GM18519 (cell line): ENCODE data around the gene OR8G1.
"Not testable (repeated sequence)": the region's sequence is repeated elsewhere in the genome, so short reads cannot be mapped to it uniquely, and the experiment has no call there.

ENCODE experiments used
- ATAC-seq: cut with Tn5 transposase; IDR thresholded peaks from one replicate; pipeline ENCODE4 v1.9.1; 2021; ENCODE audit warnings: mild to moderate bottlenecking, moderate library complexity; ENCODE audit not compliant: unreplicated experiment, low FRiP score

The OR8G1 gene, protein sequence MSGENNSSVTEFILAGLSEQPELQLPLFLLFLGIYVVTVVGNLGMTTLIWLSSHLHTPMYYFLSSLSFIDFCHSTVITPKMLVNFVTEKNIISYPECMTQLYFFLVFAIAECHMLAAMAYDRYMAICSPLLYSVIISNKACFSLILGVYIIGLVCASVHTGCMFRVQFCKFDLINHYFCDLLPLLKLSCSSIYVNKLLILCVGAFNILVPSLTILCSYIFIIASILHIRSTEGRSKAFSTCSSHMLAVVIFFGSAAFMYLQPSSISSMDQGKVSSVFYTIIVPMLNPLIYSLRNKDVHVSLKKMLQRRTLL

DNA sequence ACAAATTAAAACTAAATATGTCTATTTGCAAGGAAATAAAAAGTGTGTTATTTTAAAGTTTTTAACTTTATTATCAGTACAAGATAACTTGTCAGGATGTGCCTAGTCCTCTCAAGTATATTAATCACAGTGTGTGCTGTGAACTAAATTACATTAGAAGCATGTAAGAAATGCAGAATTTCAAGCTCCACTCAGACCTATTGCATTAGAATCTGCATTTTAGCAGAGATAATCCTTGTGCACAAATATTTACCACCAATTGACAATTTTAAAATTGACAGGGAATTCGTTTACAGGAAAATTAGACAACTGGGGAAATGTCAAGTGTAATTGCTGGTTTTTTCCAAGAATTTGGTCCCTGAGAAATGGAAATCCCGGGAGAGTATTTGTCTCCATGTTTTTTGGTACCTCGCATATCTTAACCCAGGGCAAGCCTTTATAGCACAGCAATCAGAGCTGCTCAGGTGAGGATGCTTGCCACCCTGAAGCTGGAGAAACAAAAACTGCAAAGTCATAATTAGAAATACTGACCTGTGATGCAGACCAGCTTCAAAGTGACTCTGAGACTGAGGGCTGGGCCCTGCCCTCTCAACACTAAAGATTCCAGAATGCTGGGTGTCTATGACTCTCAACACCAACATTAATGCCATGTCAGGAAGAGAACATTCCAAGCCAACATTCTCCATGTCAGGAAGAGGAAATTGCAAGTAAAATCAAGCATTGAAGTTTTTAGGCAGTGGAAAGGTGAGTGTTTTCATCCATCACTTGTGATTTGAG lies at the start of gene OR8G1:
OR8G1 (plus strand) TSS at position 475 of the 777 bp plus-strand sequence. CDS start 8,581 bp downstream, outside the sequence.
- no peak for ATAC-seq

DNA sequence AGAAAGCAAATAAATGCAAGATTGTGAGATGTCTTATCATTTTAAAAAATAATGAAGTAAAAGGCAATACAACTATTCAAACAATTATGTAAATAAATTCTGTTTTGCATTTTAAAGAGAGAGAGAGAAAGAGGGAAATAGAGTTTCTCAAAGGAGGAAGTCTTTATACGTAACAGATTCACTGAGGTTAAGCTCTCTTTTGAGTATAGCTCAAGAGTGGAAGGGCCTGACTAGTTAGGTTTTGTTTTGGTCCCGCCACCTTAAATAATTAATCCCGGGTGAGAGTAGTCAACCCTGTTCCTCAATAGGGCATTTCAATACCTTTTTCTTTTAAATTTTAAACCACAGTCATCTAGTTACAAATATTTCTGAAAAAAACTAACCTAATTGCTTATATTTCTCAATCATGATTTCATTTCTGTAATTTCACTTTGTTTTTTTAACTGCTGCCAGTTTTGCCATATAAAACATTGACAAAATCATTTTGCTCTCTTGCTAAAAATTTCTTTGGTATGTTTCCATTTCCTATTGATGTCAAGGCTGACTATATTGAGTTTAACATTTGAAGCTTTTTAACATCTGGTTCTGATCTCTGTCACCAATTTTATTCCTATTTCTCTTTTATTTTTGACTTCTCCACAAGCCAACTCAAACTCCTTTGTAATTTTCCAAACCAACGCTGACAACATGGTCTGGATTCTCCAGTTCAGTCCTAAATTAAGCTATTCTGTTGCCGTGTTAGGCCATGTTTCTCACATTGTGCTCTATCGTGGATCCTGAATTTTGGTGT lies 47.5 kb upstream of the OR8G1 start:
- ATAC-seq: no peak

DNA sequence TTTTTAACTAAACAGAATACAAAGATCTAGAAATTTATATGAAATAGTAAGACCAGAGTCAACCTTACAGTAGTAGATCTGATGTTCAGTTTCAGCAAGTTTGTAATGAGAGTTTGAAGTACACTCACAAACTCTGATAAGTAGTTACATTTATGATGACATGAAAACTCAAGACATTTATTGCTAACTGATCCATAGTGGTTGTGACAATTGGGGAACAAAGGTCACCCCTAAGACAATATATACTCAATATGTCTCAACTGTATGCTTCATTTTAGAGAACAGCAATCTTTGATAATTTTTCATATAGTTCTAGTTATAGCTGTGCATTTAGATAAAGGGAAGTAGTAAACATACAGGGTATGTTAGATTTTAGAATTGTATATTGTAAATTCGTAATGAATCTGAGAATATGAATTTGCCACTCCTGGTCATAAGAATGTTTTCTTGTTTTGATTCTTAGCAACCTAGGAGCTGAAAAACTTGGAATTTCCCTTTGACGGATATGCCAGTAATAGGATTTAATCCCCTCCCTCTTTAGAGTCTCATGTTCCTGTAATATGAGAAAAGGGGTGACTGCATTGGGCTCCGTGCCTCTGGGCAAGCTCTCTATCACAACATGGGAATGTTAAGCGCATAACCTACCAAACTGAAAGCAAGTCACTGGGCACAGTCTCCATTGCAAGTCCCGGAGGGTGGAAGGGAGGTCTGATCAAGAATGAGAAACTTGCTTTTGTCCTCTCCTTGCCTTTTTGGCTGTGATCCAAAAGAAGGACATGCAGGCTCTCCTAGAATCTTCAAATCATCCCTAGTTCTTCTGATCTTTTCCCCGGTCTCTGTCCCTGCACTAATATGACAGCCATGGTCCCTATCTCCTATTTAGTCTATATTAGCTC lies 46.4 kb upstream of the OR8G1 start:
- no peak for ATAC-seq

DNA sequence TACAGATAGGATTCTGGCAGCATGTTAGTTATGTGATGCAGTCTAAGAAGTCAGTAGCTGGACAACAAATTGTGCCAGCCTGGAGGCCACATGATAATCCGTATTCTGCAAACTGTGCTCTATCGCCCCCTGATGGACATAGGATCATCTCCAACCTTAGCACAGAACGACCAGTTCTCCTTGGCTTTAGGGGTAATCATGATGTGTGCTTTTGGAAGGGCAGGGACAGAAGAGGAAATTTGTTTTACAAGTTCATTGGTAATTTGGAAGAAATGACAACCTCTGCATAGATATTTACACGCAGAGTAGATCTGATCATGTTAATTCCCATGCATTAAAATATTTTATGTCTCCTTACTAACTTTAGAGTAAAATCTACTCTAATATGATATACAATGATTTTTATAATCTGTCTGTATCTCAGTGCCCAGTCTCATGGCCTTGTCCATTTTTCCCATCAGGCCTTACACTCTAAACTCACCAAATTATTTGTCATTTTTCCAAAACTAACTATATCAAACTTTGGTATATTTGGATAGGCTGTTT lies 45.6 kb upstream of the OR8G1 start:
- peak; percentile 82 for ATAC-seq

DNA sequence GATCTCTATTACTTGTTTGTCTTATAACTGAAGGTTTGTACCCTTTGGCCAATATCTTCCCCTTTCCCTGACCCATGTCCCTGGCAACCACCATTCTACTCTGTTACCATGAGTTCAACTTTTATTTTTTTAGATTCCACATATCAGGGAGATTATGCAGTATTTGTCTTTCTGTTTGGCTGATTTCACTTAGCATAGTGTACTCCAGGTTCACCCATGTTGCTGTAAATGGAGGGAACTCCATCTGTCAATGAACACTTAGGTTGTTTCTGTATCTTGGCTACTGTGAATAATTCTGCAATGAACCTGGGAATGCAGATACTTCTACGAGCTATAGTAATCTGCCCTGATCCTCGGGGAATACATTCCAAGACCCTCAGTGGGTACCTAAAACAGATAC lies 42.9 kb upstream of the OR8G1 start:
- no peak for ATAC-seq

DNA sequence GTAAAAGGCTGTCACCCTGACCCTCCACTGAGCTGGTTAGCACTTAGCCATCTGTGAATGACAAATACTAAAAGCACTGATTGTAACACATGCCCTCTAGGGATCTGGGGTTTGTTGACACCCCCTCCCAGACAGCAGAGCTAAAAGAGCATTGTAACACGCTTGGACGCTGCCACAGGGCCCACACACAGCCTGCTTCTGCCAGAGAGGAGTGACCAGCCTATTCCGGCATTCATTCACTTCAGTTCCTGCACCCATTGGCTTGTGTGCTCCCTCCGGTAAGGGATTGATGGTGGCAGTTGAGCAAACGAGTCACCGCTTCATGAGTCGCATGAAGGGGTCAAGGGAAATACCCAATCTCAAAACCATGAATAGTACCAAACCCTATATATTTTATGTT lies 42.0 kb upstream of the OR8G1 start:
- ATAC-seq: no peak

DNA sequence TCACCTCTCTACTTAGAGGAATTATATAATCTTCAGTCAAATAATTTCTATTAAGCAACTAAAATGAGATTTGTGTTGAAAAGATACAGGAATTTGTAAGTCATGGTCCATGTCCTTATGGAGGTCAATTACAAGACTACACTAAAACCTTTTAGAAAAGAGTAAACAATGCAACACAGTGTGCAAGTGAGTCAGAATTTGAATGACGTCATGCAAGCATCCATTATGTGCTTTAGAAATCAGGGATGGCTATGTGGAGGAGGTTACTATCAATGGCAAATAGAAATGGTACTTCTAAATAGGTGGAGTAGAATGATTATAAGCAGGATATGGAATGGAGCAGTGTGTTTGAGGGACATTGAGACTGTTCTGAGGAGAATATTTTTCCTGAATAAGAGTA lies 41.2 kb upstream of the OR8G1 start:
- no peak for ATAC-seq

DNA sequence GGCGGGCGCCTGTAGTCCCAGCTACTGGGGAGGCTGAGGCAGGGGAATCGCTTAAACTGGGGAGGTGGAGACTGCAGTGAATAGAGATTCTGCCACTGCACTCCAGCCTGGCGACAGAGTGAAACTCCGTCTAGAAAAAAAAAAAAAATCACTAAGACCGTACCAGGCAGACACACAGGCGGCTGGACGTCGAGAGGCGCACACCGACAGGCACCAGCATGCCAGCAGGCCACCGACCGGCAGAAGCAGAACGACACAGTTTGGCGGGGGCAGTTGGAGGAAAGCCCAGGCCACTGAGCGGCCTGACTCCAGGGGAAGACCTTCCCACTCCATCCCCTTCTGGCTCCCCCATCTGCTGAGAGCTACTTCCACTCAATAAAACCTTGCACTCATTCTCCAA lies 40.2 kb upstream of the OR8G1 start:
- ATAC-seq: no peak

DNA sequence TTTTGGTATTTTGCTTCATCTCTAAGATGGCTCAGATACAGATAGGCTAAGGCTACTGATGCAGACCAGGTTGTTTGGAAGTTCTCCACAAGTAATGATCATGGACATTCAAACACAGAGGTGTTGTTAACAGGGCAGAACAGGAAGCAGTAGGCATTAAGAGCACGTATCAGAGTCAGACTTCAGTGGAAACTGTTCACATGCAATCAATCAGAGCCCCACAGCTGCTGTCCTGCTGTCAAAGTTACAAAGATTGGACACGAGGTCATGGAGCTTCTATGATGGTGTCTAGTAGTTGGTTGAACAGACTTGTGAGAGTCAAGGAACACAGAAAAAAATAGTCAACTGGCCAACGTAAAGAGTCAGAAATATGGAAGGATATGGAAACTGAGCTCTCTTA lies 37.9 kb upstream of the OR8G1 start:
- ATAC-seq: no peak

DNA sequence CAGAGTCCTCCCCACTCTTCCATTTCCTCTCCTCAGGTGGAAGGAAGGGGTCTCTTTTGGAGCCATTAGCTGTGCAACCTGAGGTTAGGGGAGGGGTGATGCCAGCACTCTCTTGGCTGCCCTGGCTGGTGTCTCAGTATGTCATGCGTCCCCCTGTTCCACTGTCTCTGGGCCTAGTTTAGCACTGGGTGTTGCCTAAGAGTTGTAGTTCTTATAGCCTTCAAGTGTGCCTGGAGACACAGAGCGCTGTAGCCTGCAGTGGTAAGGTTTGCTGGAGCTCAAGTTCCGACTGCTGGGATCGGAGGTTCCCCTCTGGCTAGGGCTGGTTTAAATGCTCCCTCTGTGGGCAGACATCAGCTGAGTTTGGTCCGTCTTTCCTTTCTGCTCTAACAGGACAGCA lies 36.9 kb upstream of the OR8G1 start:
- ATAC-seq: no peak

DNA sequence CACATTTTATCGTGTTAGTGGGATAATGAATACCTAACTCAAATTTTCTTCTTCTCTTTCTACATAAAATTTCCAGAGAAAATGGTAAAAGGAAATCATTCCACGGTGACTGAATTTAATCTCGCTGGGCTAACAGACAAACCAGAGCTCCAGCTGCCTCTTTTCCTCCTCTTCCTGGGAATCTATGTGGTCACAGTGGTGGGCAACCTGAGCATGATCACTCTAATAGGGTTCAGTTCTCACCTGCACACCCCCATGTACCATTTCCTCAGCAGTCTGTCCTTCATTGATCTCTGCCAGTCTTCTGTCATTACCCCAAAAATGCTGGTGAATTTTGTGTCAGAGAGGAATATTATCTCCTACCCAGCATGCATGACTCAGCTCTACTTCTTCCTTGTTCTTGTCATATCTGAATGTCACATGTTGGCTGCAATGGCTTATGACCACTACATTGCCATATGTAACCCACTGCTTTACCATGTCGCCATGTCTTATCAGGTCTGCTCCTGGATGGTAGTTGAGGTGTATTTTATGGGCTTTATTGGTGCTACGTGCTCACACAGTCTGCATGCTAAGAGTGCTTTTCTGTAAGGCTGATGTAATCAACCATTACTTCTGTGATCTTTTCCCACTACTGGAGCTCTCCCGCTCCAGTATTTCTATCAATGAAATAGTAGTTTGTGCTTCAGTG lies 33.6 kb upstream of the OR8G1 start:
- ATAC-seq: no peak

DNA sequence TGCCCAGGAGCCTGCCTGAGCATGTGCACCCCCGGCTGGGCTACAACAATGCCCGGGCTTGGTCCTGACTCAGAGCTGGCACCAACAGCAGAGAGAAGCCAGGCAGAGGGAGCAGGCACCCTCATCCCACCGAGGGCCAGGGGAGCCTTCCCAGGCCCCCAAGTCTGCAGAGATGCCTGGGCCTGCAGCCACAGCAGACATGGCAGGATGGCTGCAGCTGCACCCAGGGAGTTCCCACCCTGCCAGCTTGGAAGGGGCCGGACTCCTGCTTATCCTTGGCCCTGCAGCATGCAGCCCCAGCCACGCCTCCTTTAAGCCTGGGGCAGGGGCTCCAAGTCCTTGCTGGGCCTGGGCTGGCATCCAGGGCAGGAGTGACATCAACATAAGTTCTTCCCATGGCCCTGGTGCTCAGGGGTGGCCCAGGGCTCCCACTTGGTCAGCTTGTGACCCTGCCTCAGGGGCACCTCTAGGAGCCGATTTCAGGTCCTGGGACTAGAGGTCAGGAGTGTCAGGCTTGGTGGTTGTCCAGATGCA lies 31.0 kb upstream of the OR8G1 start:
- ATAC-seq: no peak

DNA sequence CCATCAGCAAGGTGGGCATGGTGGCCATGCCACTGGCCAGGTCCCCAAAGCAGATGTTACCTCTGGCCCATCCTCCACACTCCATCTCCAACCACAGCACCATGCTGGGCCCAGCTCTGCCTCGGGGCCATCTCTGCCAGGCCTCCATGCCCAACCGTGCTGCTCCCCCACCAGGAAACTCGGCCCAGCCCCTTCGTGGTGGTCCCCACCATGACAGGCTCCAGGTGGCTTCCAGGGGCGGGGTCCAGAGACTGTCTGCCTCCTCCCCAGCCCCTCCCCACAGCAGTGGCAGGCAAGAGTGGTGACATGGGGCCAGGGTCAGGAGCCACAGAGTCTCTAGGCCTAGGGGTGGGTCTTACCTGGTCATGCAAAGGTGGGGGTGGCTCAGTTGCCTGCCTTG lies 30.5 kb upstream of the OR8G1 start:
- ATAC-seq: no peak

DNA sequence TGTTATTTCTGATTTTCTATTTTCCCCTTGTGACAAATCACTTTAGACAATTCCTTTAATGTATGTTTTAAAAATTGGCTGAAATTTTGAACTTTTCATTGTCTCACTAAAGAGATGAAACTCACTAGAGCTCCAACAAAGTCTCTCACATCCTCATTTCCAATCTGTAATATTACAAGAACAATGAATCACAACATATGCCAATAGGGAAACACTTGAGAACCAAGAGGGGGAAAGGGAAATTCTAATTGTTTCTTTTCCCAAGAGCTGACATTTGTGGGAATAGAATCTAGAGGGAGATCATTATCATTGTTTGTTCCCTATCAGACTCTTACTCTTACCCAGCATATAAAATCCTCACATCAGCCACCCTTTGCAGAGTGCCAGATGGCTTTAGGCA lies 29.6 kb upstream of the OR8G1 start:
- no peak for ATAC-seq

DNA sequence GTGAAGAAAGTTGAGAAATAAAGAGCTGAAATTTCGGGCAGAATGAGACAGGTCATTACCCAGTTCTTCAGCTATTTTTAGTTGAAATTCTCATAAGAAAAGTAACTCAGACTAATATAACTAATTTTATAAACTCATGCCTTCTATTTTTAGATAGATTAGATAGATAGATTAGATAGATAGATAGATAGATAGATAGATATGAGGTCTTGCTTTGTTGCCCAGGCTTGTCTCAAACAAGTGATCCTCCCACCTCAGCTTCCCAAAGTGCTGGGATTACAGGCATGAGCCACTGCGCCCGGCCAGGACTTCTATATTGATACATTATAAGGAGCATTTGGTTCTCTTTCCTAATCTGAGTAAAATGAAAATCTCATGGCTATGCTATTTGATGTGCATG lies 26.9 kb upstream of the OR8G1 start:
- ATAC-seq: no peak

DNA sequence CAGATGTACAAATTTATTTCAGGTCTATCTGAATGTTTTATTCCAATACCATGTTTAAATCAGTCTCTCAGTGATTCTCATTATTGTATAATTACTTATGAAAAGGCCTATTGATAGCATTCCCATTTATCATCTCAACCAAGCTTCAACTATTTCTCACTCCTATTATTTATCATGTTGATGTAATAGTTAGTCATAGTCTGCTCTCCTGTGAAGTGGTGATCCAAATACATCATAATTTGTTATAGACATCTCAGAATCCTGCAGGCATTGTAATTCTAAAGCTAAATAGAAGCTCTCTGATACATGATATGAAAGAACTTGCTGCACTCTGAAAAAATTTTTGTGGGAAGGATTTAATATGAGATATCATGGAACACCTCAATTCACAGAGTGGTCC lies 21.8 kb upstream of the OR8G1 start:
- no peak for ATAC-seq

DNA sequence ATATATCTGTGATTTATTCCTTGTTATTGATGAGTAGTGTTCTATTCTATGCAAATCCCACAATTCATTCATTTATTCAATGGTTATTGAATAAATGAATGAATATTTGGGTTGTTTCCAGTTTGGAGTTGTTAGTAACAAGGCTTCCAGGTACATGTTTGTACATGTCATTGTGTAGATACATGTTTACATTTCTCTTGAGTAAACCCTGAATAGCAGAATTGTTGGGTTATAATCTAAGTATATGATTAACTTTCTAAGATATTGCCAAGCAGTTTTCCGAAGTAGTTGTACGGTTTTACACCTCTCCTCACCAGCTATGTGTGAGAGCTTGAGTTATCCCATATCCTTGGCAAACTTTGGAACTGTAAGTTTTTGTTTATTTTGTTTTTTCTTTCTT lies 18.5 kb upstream of the OR8G1 start:
- no peak for ATAC-seq

DNA sequence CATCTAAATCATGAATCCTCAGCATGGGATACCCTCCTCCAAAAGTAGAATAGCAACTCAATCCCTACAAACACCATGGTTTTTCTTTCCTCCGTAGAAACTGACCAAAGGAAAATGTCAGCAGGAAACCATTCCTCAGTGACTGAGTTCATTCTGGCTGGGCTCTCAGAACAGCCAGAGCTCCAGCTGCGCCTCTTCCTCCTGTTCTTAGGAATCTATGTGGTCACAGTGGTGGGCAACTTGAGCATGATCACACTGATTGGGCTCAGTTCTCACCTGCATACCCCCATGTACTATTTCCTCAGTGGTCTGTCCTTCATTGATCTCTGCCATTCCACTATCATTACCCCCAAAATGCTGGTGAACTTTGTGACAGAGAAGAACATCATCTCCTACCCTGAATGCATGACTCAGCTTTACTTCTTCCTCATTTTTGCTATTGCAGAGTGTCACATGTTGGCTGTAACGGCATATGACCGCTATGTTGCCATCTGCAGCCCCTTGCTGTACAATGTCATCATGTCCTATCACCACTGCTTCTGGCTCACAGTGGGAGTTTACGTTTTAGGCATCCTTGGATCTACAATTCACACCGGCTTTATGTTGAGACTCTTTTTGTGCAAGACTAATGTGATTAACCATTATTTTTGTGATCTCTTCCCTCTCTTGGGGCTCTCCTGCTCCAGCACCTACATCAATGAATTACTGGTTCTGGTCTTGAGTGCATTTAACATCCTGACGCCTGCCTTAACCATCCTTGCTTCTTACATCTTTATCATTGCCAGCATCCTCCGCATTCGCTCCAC lies 16.1 kb upstream of the OR8G1 start:
- ATAC-seq: not testable (repeated sequence)
